ENCODE data around the gene PSMB5. TPM values are rescaled to one million over a fixed set of nuclear protein-coding genes. Genes with fewer than 3 reads are reported as not detected.

The PSMB5 gene
- total RNA-seq, 6 experiments from 2014 or later, result 51.2 to 93.5 (median 59.1) TPM

DNA sequence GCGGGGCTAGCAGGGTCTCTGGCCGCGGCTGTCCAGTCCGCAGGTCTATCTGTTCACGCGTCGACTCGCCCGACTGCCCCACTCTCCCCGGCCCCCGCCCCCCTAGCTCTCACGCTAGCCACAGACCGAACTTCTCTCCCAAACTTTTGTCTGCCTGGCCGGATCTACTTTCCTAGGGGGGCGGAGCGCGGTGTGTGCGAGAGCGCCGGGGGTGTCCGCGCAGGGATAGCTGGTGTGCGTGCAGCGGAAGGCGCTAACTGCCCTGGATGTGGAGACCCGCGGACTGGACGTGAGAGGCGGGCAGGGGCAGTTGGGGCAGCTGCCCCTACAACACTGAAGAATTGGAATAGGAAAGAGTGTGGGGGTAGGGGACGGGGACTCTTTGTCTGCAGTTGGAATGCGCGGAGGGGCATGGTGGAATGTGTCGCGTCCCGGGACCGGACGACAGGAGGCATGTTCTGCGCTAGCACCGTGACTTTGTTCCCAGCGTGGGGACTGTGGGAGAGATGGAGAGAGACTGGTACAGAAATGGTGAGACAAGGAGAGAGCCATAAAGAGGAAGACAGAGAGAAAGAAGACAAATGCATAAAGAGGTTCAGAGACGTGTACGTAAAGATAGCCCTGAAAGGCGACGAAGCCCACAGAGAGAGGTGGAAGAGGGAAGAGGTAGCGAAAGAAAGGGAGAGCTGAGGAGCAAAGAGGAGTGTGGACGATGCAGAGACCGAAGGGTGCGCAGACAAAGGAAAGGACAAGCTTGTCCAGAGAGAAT is 52.0 kb downstream of the PSMB5 start, which contains the start of gene AJUBA:
Gene AJUBA, minus strand, starts transcription at position 75 of the 769 bp plus-strand sequence. CDS start 285 bp downstream, outside the sequence.
- intact Hi-C loops (cut with DNase I), result no loop called here
- ATAC-seq, result peak; percentile 68 to 79 (median 72)
- TF ChIP-seq, protein P1, sequence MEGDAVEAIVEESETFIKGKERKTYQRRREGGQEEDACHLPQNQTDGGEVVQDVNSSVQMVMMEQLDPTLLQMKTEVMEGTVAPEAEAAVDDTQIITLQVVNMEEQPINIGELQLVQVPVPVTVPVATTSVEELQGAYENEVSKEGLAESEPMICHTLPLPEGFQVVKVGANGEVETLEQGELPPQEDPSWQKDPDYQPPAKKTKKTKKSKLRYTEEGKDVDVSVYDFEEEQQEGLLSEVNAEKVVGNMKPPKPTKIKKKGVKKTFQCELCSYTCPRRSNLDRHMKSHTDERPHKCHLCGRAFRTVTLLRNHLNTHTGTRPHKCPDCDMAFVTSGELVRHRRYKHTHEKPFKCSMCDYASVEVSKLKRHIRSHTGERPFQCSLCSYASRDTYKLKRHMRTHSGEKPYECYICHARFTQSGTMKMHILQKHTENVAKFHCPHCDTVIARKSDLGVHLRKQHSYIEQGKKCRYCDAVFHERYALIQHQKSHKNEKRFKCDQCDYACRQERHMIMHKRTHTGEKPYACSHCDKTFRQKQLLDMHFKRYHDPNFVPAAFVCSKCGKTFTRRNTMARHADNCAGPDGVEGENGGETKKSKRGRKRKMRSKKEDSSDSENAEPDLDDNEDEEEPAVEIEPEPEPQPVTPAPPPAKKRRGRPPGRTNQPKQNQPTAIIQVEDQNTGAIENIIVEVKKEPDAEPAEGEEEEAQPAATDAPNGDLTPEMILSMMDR (IDR thresholded peaks at IDR 0.05), result peak in 1 of 4 donors; percentile 6
- peak; percentile 78 for TF ChIP-seq POLR2A (IDR thresholded peaks at IDR 0.05)
- Histone ChIP-seq H3K27me3 (no peaks in the 10 kb centered on the region), H3K4me1 (peaks cover 0 to 50% (median 16%) of the 10 kb centered on the region in 4 donors), H3K4me3 (peak within 1 kb of the TSS; percentile 65 to 90 (median 83)), H3K27ac (peak within 1 kb of the TSS; percentile 67 to 89 (median 68)), H3K9me3 (no peaks in the 10 kb centered on the region), H3K36me3 (no peaks in the 10 kb centered on the region)
- 0% methylated on average over 30 of the region's 48 CpGs for WGBS (ENCODE audit: insufficient coverage, low coverage, low lambda C conversion rate, missing lambda C conversion rate)
- peak; percentile 90 to 91 (median 91) for DNase-seq

DNA sequence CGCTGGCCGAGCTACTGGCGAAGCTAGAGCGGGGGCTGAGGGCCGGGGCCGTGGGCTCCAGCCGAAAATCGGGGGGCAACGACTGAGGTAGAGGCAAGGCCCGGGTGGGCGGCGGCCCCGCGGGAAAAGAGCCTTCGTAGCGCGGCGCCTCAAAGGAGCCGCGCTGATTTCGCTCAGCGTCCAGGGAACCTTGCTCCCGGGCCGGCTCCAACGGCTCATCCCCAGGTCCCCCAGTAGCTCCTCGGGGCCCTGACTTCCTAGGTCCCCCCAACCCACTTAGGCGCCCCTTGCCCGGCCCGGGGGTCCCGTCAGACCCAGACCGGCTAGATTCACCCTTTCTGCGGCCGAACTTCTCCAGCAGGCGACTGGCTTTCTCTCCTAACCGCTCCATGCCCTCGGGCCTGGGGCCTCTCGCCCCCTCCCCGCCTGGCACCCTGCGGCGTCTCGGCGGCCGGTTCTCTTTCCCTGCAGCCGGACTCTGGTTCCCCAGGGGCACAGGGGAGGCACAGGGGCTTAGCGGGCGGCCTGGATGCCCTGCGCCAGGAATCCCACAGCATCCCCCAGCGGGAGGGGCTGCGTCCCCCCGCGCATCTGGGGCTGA is 52.7 kb downstream of the PSMB5 start:
- Histone ChIP-seq H3K27me3 (no peaks in the 10 kb centered on the region), H3K4me3 (peak overlapping the region; percentile 65 to 90 (median 83)), H3K9me3 (no peaks in the 10 kb centered on the region), H3K27ac (peak overlapping the region; percentile 67 to 89 (median 68)), H3K36me3 (no peaks in the 10 kb centered on the region), H3K4me1 (peaks cover 0 to 56% (median 19%) of the 10 kb centered on the region in 4 donors)
- WGBS (ENCODE audit: insufficient coverage, low coverage, low lambda C conversion rate, missing lambda C conversion rate), result 0% methylated on average over 9 of the region's 51 CpGs
- intact Hi-C loops (cut with DNase I), result no loop called here
- TF ChIP-seq POLR2A (IDR thresholded peaks at IDR 0.05), result no peak
- TF ChIP-seq, protein P1 (IDR thresholded peaks at IDR 0.05), result no peak
- DNase-seq (peak in 1 of 3 donors; percentile 29), ATAC-seq (peak in 2 of 4 donors; percentile 2)

DNA sequence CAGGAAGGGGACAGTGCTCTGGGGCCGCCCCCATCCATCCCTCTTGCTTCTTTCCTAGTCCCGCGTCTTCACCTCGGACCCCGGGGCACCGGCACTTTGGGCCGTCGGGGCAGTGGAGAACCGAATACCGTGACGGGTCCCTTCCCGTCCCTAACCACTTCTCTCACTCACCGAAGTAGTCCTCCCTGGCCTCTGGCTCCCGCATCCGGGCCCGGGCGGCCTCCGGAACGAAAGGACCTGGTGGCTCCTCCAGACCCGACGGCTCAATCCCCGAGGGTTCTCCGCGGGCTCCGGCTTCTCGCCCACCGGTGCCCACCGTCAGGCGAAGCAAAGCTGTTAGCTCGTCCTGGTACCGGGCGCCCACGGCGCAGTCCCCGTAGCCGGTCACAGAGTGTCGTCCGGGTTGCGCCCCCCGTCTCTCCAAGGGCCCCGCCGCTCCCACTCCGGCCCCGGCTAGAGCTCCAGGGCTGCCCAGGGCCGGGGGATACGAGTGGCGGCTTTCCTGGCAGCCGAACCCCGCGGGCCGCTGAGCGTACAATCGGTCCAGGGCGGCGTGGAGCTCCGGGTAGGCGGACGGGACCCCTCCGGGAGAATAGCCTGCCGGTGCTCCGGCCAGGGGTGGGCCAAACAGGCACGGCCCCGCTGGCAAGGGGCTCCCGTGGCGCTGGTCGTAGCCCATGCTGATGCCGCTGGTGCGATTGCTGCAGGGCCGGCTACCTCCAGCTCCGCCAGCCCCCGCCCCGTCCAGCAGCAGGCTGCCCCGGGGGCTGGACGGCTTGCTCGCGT is 53.4 kb downstream of the PSMB5 start:
- no peaks in the 10 kb centered on the region for H3K27me3 ChIP-seq
- no peaks in the 10 kb centered on the region for H3K9me3 ChIP-seq
- H3K36me3 ChIP-seq, result no peaks in the 10 kb centered on the region
- H3K4me3 ChIP-seq, result peak overlapping the region; percentile 65 to 90 (median 83)
- ATAC-seq (peak in 3 of 4 donors; percentile 1 to 5 (median 2)), DNase-seq (peak in 1 of 3 donors; percentile 42)
- peak overlapping the region; percentile 67 to 89 (median 68) for H3K27ac ChIP-seq
- TF ChIP-seq POLR2A (IDR thresholded peaks at IDR 0.05), result no peak
- TF ChIP-seq, protein P1 (IDR thresholded peaks at IDR 0.05), result no peak
- 0% methylated on average over 6 of the region's 76 CpGs for WGBS (ENCODE audit: insufficient coverage, low coverage, low lambda C conversion rate, missing lambda C conversion rate)
- H3K4me1 ChIP-seq, result peaks cover 0 to 60% (median 21%) of the 10 kb centered on the region in 4 donors
- intact Hi-C loops (cut with DNase I), result no loop called here

- H3K27ac ChIP-seq, result peak overlapping the region; percentile 67 to 89 (median 68)
- H3K9me3 ChIP-seq, result no peaks in the 10 kb centered on the region
- intact Hi-C loops (cut with DNase I), result no loop called here
- TF ChIP-seq POLR2A (IDR thresholded peaks at IDR 0.05), result peak; percentile 60
- TF ChIP-seq, protein P1 (IDR thresholded peaks at IDR 0.05), result no peak
- peak; percentile 17 to 53 (median 24) for ATAC-seq
- H3K4me3 ChIP-seq, result peak overlapping the region; percentile 65 to 90 (median 83)
- H3K27me3 ChIP-seq, result no peaks in the 10 kb centered on the region
- DNase-seq, result peak in 2 of 3 donors; percentile 66 to 67
- WGBS (ENCODE audit: insufficient coverage, low coverage, low lambda C conversion rate, missing lambda C conversion rate), result 4% methylated on average over 15 of the region's 41 CpGs
- no peaks in the 10 kb centered on the region for H3K36me3 ChIP-seq
- peaks cover 0 to 60% (median 24%) of the 10 kb centered on the region in 4 donors for H3K4me1 ChIP-seq
Measured at GRCh38 chr14:22980672-22981089, 54.0 kb downstream of the PSMB5 start.

Measured in right lobe of liver (tissue), 6 donors.